ENCODE results near the gene POU2AF3.

DNA sequence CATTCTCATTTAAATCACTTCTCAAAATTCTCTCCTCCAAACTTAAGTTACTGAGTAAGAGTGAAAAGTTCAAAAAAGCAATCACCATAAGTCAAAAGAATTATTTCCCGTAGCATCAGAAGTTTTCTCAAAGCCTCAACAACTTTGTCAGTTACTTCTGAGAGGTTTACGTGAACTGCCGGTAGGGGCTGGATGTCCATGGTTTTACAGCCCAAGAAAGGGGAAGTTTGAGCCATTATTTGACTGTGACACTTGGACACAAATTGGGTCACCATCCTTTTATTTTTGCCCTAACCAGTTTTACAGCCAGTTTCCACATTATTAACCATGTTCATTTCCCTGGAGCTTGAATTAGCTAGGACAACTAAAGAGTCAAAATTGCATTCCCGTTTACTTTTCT, 7.5 kb downstream of the POU2AF3 start:
- no peak for TF ChIP-seq CTCF (IDR thresholded peaks at IDR 0.05)
- no peak for TF ChIP-seq POLR2A (IDR thresholded peaks at IDR 0.05)
